A549 (cell line): Measurements from ENCODE around the gene DISP2. TPM values are rescaled to one million over a fixed set of nuclear protein-coding genes. Genes with fewer than 3 reads are reported as not detected.

Experiments used
- ATAC-seq, 2 experiments: fragments of 200-7000 bp in 1 of 2; fragments of >200 bp in 1 of 2; cut with Nextera tagmentation in 1 of 2; cut with Tn5 transposase in 1 of 2; 3 replicates each; pipeline versions ENCODE4 v1.8.0 to v1.9.1; 2018 to 2020; ENCODE audit warnings: mild to moderate bottlenecking in 1 of 2, moderate library complexity in 1 of 2
- CTCF ChIA-PET: fragments of 300-600 bp; sonication (Branson Sonifier 250); formaldehyde crosslinking; extraction: SDS; loops from one replicate; lab custom pipeline; 2021; ENCODE audit warnings: antibody characterized with exemption, inconsistent platforms; lab: Yijun Ruan, JAX
- POLR2A ChIA-PET: fragments of 350-600 bp; formaldehyde crosslinking; extraction: SDS; loops from one replicate; lab custom pipeline; 2021; ENCODE audit warnings: antibody characterized with exemption, inconsistent platforms; lab: Yijun Ruan, JAX
- DNase-seq, 2 experiments: peaks; one replicate each; pipeline versions ENCODE4 v3.0.0 to v3.0.0-alpha.2; 2011 to 2016; ENCODE audit warnings: low read depth in 1 of 2, low spot score in 1 of 2
- FAIRE-seq: peaks from 2 replicates; lab custom pipeline; 2011; peaks lifted over from hg19 to GRCh38; lab: Jason Lieb, UNC
- H3K27ac ChIP-seq, 2 experiments: fragments of >200 bp; sonication (Bioruptor Twin); formaldehyde crosslinking; 3 replicates each; pipeline ENCODE4 v1.5.1; 2016 to 2017
- H3K4me1 ChIP-seq: fragments of >200 bp; sonication (Bioruptor Twin); formaldehyde crosslinking; 3 replicates; pipeline ENCODE4 v1.6.1; 2016
- H3K4me2 ChIP-seq: fragments of >200 bp; sonication (Bioruptor Twin); formaldehyde crosslinking; 3 replicates; pipeline ENCODE4 v1.6.1; 2016
- H3K4me3 ChIP-seq: fragments of >200 bp; sonication (Bioruptor Twin); formaldehyde crosslinking; 3 replicates; pipeline ENCODE4 v1.5.1; 2016
- H3K9me3 ChIP-seq: fragments of >200 bp; sonication (Bioruptor Twin); formaldehyde crosslinking; 3 replicates; pipeline ENCODE4 v1.6.1; 2016
- CBX2 ChIP-seq: fragments of 200-600 bp; sonication (generic); IDR thresholded peaks from 2 replicates; pipeline ENCODE4 v1.6.1; 2016; ENCODE audit warnings: low read depth, mild to moderate bottlenecking, borderline replicate concordance
- CHD4 ChIP-seq: fragments of 200-600 bp; sonication (generic); IDR thresholded peaks from 2 replicates; pipeline ENCODE4 v1.6.1; 2016; ENCODE audit warnings: antibody characterized with exemption, mild to moderate bottlenecking, borderline replicate concordance
- GATA3 ChIP-seq: IDR thresholded peaks from 2 replicates; pipeline ENCODE4 v1.6.1; 2012; ENCODE audit warnings: borderline replicate concordance
- MAZ ChIP-seq: fragments of 150-350 bp; IDR thresholded peaks from 2 replicates; pipeline ENCODE4 v1.6.1; 2014; ENCODE audit warnings: antibody characterized with exemption, low read depth, low read length, borderline replicate concordance
- PBX3 ChIP-seq: IDR thresholded peaks from 2 replicates; pipeline ENCODE4 v1.6.1; 2012
- RAD21 ChIP-seq, 2 experiments: fragments of >200 bp in 1 of 2; sonication (Bioruptor Twin) in 1 of 2; formaldehyde crosslinking in 1 of 2; IDR thresholded peaks in 1 of 2; conservative IDR thresholded peaks in 1 of 2; 2 replicates in 1 of 2; 3 replicates in 1 of 2; pipeline ENCODE4 v1.6.1; 2012 to 2018; ENCODE audit warnings: inconsistent platforms in 1 of 2
- RARB ChIP-seq: fragments of 250-450 bp; sonication (Bioruptor Pico); IDR thresholded peaks from 2 replicates; pipeline ENCODE4 v1.8.0; 2021; ENCODE audit warnings: mild to moderate bottlenecking, moderate library complexity
- RCOR1 ChIP-seq: fragments of 150-350 bp; IDR thresholded peaks from 2 replicates; pipeline ENCODE4 v1.6.1; 2014; ENCODE audit warnings: antibody characterized with exemption, low read length, low read depth
- RFX5 ChIP-seq: fragments of 450-650 bp; IDR thresholded peaks from 2 replicates; pipeline ENCODE4 v1.7.1; 2014; ENCODE audit warnings: antibody characterized with exemption, mild to moderate bottlenecking, moderate library complexity
- RNF2 ChIP-seq: fragments of 200-600 bp; sonication (generic); IDR thresholded peaks from 2 replicates; pipeline ENCODE4 v1.6.1; 2016; ENCODE audit warnings: low read depth, mild to moderate bottlenecking, antibody characterized with exemption, moderate library complexity, borderline replicate concordance
- ZNF302 ChIP-seq: fragments of 250-450 bp; sonication (Bioruptor Pico); IDR thresholded peaks from 2 replicates; pipeline ENCODE4 v1.9.0; 2021; ENCODE audit warnings: inconsistent platforms, mild to moderate bottlenecking, moderate library complexity
- WGBS: methylation state at CpG from one replicate; pipeline ENCODE4 v1.1.6; 2017; ENCODE audit errors: missing lambda C conversion rate; 5-methylcytosine and 5-hydroxymethylcytosine counted together
- polyA plus RNA-seq, 4 experiments: library from polyadenylated mRNA; depleted of rRNA in 3 of 4; stranded (reverse); fragments of >200 nt; fragmentation: RNase III in 1 of 4; extraction: RNeasy Plus Mini Kit Qiagen cat#74134 plus additional on column Dnase treatment in 1 of 4; gene quantifications; 2 replicates in 3 of 4; 3 replicates in 1 of 4; pipeline ENCODE4 v1.2.3, GENCODE V29; 2011 to 2017
- TF ChIP-seq, protein P1 (sequence below): fragments of >200 bp; sonication (Bioruptor Twin); formaldehyde crosslinking; IDR thresholded peaks from 3 replicates; pipeline ENCODE4 v1.5.1; 2016
- TF ChIP-seq, protein P2 (sequence below): fragments of 200-600 bp; sonication (generic); IDR thresholded peaks from 2 replicates; pipeline ENCODE4 v1.6.1; 2016; ENCODE audit warnings: antibody characterized with exemption, mild to moderate bottlenecking, moderate library complexity

DISP2 gene
- polyA plus RNA-seq, 2 of the 4 experiments (the other 2 are of a cell fraction): 0.26 to 0.56 TPM

- no peak for ATAC-seq
- TF ChIP-seq CBX2 (no peak), ZNF302 (CRISPR knock-in tag) (no peak), RNF2 (no peak), RFX5 (no peak), RARB (CRISPR knock-in tag) (no peak), RAD21 (conservative IDR thresholded peaks at IDR 0.05 in 1 of 2, IDR thresholded peaks at IDR 0.05 in 1 of 2) (no peak)
- TF ChIP-seq, all 56 proteins: peak for 0
- ChIA-PET CTCF (interaction anchor here (1.0 to 4.8 kb wide), 5 partner anchors 11 to 34 kb away, joined by 3 to 43 read pairs (median 10); partner anchors contain the start of gene INAFM2), POLR2A (no interaction called here)
- peak overlapping the region; percentile 94 for H3K4me2 ChIP-seq
- H3K27ac ChIP-seq: no peak overlapping the region
- no peaks in the 10 kb centered on the region for H3K9me3 ChIP-seq
- H3K4me1 ChIP-seq: peaks cover 6% of the 10 kb centered on the region; the same call in 1 of the 3 replicates
- H3K4me3 ChIP-seq: no peak overlapping the region; the same call in 2 of the 3 replicates
- WGBS: 27% methylated on average over 1 of the region's 1 CpG
- no peak for FAIRE-seq
- DNase-seq: no peak
Observed at GRCh38 chr15:40357246-40357645, 773 bp upstream of the DISP2 start.

DNA sequence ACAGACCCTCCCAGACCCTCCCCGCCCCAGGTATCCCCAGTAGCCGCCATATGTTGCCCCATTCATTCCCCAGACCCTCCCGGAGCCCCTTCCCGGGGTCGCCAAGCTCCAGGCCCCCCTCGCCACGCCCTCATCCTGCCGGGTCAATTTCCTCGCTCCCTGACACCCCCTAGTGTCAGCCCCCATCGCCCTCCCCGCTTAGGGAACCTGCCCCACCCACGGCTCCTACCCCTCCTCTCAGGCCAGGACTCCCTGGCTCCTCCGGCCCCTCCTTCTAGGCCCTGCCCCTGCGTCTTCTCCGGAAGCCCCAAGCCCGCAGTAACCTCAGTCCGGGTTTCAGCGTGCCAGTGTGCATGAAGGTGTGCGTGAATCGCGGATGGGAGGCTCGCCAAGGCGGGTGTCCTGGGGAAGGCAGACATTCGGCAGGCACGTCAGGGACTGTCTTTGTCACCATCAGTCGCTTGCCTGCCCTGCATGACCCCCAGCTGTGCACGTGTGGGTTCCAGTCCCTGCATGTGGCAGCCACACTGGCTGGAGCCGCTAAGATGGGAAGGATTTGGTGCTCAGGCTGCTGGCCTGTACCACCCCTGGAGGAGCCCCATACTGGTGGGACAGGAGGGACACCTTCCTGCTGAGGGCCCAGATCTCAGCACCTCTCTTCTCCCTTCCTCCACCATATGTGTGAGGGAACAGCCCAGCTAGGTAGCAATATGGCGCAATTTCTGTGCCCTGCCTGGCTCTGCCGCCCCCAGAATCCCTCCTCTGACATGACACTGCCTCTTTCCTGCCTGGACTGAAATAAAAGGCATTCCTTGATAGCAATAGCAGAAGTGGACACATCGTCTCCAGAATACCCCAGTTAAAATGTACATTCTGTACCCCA, 693 bp downstream of the DISP2 start:
- no peaks in the 10 kb centered on the region for H3K9me3 ChIP-seq
- WGBS: 61% methylated on average over 10 of the region's 31 CpGs
- peak overlapping the region; percentile 57 for H3K4me3 ChIP-seq
- ATAC-seq: peak; percentile 12 to 48; a peak in 3 of 6 replicates
- FAIRE-seq: no peak
- POLR2A ChIA-PET: interaction anchor here (0.5 kb wide), 1 partner anchor 72 kb away, joined by 3 read pairs; no protein-coding TSS in a partner anchor
- H3K27ac ChIP-seq: peak overlapping the region in 1 of 2 experiments; percentile 73; a peak in 2 of 6 replicates
- TF ChIP-seq RCOR1 (no peak), GATA3 (no peak), MAZ (no peak), CHD4 (no peak), PBX3 (no peak)
- TF ChIP-seq, protein P1, sequence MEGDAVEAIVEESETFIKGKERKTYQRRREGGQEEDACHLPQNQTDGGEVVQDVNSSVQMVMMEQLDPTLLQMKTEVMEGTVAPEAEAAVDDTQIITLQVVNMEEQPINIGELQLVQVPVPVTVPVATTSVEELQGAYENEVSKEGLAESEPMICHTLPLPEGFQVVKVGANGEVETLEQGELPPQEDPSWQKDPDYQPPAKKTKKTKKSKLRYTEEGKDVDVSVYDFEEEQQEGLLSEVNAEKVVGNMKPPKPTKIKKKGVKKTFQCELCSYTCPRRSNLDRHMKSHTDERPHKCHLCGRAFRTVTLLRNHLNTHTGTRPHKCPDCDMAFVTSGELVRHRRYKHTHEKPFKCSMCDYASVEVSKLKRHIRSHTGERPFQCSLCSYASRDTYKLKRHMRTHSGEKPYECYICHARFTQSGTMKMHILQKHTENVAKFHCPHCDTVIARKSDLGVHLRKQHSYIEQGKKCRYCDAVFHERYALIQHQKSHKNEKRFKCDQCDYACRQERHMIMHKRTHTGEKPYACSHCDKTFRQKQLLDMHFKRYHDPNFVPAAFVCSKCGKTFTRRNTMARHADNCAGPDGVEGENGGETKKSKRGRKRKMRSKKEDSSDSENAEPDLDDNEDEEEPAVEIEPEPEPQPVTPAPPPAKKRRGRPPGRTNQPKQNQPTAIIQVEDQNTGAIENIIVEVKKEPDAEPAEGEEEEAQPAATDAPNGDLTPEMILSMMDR: no peak
- TF ChIP-seq, protein P2, sequence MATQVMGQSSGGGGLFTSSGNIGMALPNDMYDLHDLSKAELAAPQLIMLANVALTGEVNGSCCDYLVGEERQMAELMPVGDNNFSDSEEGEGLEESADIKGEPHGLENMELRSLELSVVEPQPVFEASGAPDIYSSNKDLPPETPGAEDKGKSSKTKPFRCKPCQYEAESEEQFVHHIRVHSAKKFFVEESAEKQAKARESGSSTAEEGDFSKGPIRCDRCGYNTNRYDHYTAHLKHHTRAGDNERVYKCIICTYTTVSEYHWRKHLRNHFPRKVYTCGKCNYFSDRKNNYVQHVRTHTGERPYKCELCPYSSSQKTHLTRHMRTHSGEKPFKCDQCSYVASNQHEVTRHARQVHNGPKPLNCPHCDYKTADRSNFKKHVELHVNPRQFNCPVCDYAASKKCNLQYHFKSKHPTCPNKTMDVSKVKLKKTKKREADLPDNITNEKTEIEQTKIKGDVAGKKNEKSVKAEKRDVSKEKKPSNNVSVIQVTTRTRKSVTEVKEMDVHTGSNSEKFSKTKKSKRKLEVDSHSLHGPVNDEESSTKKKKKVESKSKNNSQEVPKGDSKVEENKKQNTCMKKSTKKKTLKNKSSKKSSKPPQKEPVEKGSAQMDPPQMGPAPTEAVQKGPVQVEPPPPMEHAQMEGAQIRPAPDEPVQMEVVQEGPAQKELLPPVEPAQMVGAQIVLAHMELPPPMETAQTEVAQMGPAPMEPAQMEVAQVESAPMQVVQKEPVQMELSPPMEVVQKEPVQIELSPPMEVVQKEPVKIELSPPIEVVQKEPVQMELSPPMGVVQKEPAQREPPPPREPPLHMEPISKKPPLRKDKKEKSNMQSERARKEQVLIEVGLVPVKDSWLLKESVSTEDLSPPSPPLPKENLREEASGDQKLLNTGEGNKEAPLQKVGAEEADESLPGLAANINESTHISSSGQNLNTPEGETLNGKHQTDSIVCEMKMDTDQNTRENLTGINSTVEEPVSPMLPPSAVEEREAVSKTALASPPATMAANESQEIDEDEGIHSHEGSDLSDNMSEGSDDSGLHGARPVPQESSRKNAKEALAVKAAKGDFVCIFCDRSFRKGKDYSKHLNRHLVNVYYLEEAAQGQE: peak; percentile 62; the same call in 1 of the 2 replicates
- peaks cover 6% of the 10 kb centered on the region; the same call in 1 of the 3 replicates for H3K4me1 ChIP-seq
- peak overlapping the region; percentile 94 for H3K4me2 ChIP-seq
- CTCF ChIA-PET: interaction anchor here (2.4 to 4.8 kb wide), 3 partner anchors 10 to 22 kb away, joined by 10 to 43 read pairs (median 14); no protein-coding TSS in a partner anchor
- DNase-seq: no peak
